ENCODE results near the gene NCOA4. TPM values are rescaled to one million over a fixed set of nuclear protein-coding genes. Genes with fewer than 3 reads are reported as not detected.
A peak's percentile ranks its signal among the peaks of the same experiment; 100 is the strongest.
"Not testable (repeated sequence)": the region's sequence is repeated elsewhere in the genome, so short reads cannot be mapped to it uniquely, and the experiment has no call there.

NCOA4 gene
- polyA plus RNA-seq, 3 donors from 2014 or later: 188 to 323 (median 196) TPM

GRCh38 chr10:46002916-46003693 is 27.3 kb downstream of the NCOA4 start:
- Mint-ChIP-seq H3K36me3 (peaks cover 18 to 38% (median 22%) of the 10 kb centered on the region in 3 donors), H3K27me3 (ENCODE audit: low read depth in 3 of 3) (no peaks in the 10 kb centered on the region), H3K4me3 (no peak overlapping the region), H3K4me1 (no peaks in the 10 kb centered on the region), H3K9me3 (no peaks in the 10 kb centered on the region), H3K27ac (peak overlapping the region in 3 of 6 donors; percentile 6 to 43 (median 34))
- no peak for DNase-seq

DNA sequence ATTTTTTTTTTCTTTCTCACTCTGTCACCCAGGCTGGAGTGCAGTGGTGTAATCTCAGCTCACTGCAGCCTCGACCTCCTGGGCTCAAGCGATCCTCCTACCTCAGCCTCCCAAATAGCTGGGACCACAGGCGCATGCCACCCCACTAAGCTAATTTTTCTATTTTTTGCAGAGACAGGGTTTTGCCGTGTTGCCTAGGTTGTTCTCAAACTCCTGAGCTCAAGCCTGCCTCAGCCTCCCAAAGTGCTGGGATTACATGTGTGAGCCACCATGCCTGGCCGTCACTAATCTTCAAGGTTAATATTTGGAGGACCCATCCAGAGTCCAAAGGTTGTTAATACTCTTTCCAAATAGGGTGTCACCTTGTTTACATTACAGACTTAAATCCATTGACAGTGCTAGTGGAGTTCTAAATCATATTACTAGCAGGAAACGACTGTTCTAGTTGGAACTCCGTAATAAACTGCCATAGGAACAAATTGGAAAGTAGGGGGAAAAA is 28.2 kb downstream of the NCOA4 start:
- not testable (repeated sequence) for H3K27me3 Mint-ChIP-seq (ENCODE audit: low read depth in 3 of 3); H3K4me1 Mint-ChIP-seq; DNase-seq; H3K9me3 Mint-ChIP-seq; H3K4me3 Mint-ChIP-seq
- H3K36me3 Mint-ChIP-seq: peaks cover 16 to 37% (median 21%) of the 10 kb centered on the region in 3 donors
- peak overlapping the region in 5 of 6 donors; percentile 5 to 61 (median 24) for H3K27ac Mint-ChIP-seq

DNA sequence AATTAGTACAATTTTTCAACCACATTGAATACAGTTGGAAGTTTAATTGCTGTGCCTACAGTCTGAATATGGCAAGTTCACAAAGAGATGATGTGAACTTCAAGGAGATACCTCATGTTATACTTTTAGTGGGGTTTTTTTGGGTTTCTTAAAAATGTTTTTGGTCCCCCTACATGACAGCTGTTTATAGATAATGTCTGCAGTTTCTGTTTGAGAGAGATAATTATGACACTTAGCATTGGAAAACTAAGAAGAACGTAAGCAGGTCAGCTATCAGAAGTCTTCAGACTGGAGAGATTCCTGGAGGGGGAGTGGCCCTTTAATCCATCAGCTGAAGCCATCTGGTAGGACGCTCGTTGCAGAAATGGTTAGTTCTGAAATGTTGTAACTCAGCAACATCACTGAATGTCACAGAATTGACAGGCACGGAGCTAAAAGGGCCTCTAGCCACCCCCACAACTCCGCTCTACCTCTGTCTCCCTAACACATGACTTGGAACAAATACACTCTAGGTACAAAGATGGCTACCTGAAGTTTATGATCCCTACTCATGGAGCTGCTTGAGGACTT is 29.2 kb downstream of the NCOA4 start:
- H3K9me3 Mint-ChIP-seq: no peaks in the 10 kb centered on the region
- DNase-seq: no peak
- H3K4me1 Mint-ChIP-seq: no peaks in the 10 kb centered on the region
- H3K36me3 Mint-ChIP-seq: peaks cover 16 to 32% (median 17%) of the 10 kb centered on the region in 3 donors
- H3K27me3 Mint-ChIP-seq (ENCODE audit: low read depth in 3 of 3): no peaks in the 10 kb centered on the region
- H3K27ac Mint-ChIP-seq: peak overlapping the region in 3 of 6 donors; percentile 21 to 24 (median 22)
- no peak overlapping the region for H3K4me3 Mint-ChIP-seq

DNA sequence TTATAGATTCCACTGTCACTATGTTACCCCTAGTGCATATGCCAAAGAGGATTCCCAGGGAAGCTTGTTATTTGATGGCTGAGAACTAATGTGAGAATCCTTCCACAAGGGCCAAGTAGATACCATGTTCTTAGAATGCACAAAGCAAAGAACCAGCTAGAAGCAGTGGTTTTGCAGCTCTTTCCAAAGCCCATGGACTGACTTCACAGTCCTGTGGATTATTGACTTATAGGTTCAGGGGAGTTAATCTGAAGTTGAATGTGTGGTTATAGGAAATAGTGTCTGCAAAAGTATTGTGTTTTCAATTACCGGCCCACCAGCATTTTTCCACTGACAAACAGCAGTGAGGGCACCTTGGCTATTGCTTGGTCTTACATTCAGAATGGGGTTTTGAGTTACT is 29.9 kb downstream of the NCOA4 start:
- Mint-ChIP-seq H3K27ac (no peak overlapping the region), H3K36me3 (peaks cover 16 to 32% (median 17%) of the 10 kb centered on the region in 3 donors), H3K9me3 (no peaks in the 10 kb centered on the region), H3K4me1 (no peaks in the 10 kb centered on the region), H3K4me3 (no peak overlapping the region), H3K27me3 (ENCODE audit: low read depth in 3 of 3) (no peaks in the 10 kb centered on the region)
- DNase-seq: no peak

- not testable (repeated sequence) for H3K4me3 Mint-ChIP-seq; H3K9me3 Mint-ChIP-seq; H3K27me3 Mint-ChIP-seq (ENCODE audit: low read depth in 3 of 3); H3K4me1 Mint-ChIP-seq; DNase-seq
- peak overlapping the region in 1 of 6 donors; percentile 61 for H3K27ac Mint-ChIP-seq
- H3K36me3 Mint-ChIP-seq: peaks cover 11 to 32% (median 17%) of the 10 kb centered on the region in 3 donors
These were observed 30.5 kb downstream of the NCOA4 start for GRCh38 chr10:45999955-46000354.

DNA sequence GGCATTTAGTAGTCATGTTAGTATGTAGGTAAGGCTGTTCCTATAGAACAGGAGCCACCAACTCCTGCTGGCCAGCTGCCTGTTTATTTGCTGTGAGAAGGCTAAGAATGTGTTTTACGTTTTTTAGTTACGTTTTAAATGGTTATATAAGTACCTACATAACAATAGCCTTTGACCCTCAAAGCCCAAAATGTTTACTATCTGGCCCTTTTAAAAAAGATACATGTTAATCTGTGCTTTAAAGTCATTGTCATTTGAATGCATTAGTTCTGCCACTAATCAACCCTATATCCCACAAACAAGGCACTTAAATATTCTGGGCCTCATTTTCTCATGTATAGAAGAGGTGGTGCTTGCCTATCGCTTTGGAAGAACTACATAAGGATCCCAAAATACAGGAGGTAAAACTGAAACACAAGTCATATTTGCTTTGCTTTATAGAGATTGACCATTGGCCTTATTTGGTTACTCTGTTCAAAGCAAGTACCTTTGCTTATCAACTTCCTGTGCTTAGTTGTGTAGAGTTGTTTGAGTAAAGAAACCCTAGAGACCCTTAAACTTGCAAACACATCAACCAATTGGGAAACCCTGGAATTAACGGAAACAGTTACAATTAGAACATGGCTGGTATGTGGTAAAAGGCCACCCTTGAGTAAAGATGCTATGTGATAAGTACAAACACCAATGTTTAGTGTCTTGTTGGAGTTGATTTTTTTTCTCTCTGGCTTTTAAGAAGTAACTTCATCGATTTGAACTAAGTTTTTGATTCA is 32.2 kb downstream of the NCOA4 start:
- no peak for DNase-seq
- Mint-ChIP-seq H3K4me1 (no peaks in the 10 kb centered on the region), H3K27me3 (ENCODE audit: low read depth in 3 of 3) (no peaks in the 10 kb centered on the region), H3K9me3 (no peaks in the 10 kb centered on the region), H3K27ac (peak overlapping the region in 4 of 6 donors; percentile 21 to 60 (median 32)), H3K4me3 (no peak overlapping the region), H3K36me3 (peaks cover 15 to 35% (median 22%) of the 10 kb centered on the region in 3 donors)

GRCh38 chr10:45997557-45997956 is 32.9 kb downstream of the NCOA4 start:
- H3K27me3 Mint-ChIP-seq (ENCODE audit: low read depth in 3 of 3): no peaks in the 10 kb centered on the region
- no peak for DNase-seq
- H3K4me1 Mint-ChIP-seq: no peaks in the 10 kb centered on the region
- H3K9me3 Mint-ChIP-seq: no peaks in the 10 kb centered on the region
- peaks cover 18 to 38% (median 22%) of the 10 kb centered on the region in 3 donors for H3K36me3 Mint-ChIP-seq
- no peak overlapping the region for H3K4me3 Mint-ChIP-seq
- peak overlapping the region in 1 of 6 donors; percentile 9 for H3K27ac Mint-ChIP-seq

DNA sequence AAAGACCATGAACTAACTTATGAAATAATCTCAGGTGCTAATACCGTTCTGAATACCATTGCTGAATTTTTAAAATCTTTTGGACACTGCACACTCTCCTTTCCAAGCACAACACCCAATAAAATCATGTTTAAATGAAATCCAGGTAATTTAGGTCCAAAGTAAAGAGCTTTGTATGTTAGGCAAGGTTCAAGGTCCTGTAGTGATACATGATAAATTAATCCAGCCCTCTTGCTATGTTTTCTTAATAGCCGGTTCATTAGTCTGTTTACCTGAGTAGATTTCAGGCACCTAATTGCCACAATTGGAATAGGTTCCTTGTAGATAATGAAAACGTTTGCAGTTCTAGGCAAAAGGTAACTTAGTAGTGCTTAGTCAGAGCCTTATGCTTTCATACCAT is 44.8 kb downstream of the NCOA4 start:
- peaks cover 3 to 12% (median 3%) of the 10 kb centered on the region in 3 donors for H3K36me3 Mint-ChIP-seq
- H3K27me3 Mint-ChIP-seq (ENCODE audit: low read depth in 3 of 3); DNase-seq; H3K4me3 Mint-ChIP-seq; H3K27ac Mint-ChIP-seq; H3K9me3 Mint-ChIP-seq: not testable (repeated sequence)
- H3K4me1 Mint-ChIP-seq: peaks cover 2 to 16% of the 10 kb centered on the region in 2 donors

GRCh38 chr10:45984473-45984872 is 46.0 kb downstream of the NCOA4 start:
- Mint-ChIP-seq H3K4me1 (peaks cover 2 to 16% of the 10 kb centered on the region in 2 donors), H3K36me3 (peaks cover 3 to 10% (median 3%) of the 10 kb centered on the region in 3 donors)
- not testable (repeated sequence) for H3K27me3 Mint-ChIP-seq (ENCODE audit: low read depth in 3 of 3); H3K4me3 Mint-ChIP-seq; DNase-seq; H3K9me3 Mint-ChIP-seq; H3K27ac Mint-ChIP-seq

DNA sequence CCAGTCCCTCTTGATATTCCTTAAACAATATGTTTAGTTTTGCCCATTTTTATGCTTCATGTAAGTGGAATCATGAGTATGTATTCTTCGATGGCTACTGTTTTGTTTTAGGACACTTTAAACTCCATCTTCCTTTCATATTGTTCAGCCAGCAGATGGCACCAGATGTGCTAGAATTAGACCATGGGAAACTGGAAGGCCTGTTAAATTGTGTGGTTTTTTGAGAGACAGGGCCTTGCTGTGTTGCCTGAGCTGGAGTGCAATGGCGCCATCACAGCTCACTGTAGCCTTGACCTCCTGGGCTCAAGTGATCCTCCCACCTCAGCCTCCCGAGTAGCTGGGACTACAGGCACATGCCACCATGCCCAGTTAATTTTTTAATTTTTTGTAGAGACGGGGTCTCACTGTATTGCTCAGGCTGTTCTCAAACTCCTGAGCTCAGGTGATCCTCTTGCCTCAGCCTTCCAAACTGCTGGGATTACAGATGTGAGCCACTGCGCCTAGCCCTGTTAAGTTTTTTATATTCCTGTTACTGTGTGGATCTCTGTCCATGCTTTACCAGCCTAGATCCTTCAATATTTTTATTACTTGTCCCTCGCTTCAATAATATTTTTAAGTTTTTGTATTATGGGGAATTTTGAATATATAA is 46.8 kb downstream of the NCOA4 start:
- not testable (repeated sequence) for H3K9me3 Mint-ChIP-seq; H3K27ac Mint-ChIP-seq; H3K27me3 Mint-ChIP-seq (ENCODE audit: low read depth in 3 of 3); H3K36me3 Mint-ChIP-seq; H3K4me3 Mint-ChIP-seq
- H3K4me1 Mint-ChIP-seq: peaks cover 0 to 16% of the 10 kb centered on the region in 2 donors
- DNase-seq: peak; percentile 23 to 40 (median 37)

GRCh38 chr10:45981367-45981766 is 49.1 kb downstream of the NCOA4 start:
- H3K36me3 Mint-ChIP-seq; H3K27ac Mint-ChIP-seq; H3K4me3 Mint-ChIP-seq; DNase-seq; H3K27me3 Mint-ChIP-seq (ENCODE audit: low read depth in 3 of 3); H3K9me3 Mint-ChIP-seq: not testable (repeated sequence)
- H3K4me1 Mint-ChIP-seq: peaks cover 0 to 16% of the 10 kb centered on the region in 2 donors

DNA sequence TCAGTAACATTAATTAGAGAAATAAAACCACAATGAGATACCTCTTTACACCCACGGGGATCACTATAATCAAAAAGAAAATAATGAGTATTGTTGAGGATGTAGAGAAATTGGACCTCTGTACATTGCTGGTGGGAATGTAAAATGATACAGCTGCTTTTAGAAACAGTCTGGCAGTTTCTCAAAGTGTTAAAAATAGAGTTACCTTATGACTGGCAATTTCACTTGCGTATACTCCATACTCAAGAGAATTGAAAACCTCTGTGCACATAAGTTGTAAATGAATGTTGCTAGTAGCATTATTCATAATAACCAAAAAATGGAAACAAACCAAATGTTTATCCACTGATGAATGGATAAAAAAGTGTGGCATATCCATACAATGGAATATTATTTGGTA is 51.9 kb downstream of the NCOA4 start:
- H3K27ac Mint-ChIP-seq; H3K9me3 Mint-ChIP-seq; DNase-seq; H3K4me3 Mint-ChIP-seq; H3K27me3 Mint-ChIP-seq (ENCODE audit: low read depth in 3 of 3); H3K36me3 Mint-ChIP-seq: not testable (repeated sequence)
- H3K4me1 Mint-ChIP-seq: peaks cover 10 to 27% of the 10 kb centered on the region in 2 donors

GRCh38 chr10:45974041-45974440 is 56.4 kb downstream of the NCOA4 start:
- H3K27me3 Mint-ChIP-seq (ENCODE audit: low read depth in 3 of 3); H3K9me3 Mint-ChIP-seq; DNase-seq; H3K36me3 Mint-ChIP-seq: not testable (repeated sequence)
- Mint-ChIP-seq H3K4me1 (peaks cover 38 to 60% of the 10 kb centered on the region in 2 donors), H3K4me3 (peak overlapping the region in 4 of 5 donors; percentile 27 to 99 (median 42)), H3K27ac (peak overlapping the region in 3 of 6 donors; percentile 3 to 43 (median 21))

Measured in immature natural killer cell (primary cell).